RWPE1 (cell line): Measurements from ENCODE around the gene MGAT5.

Experiments
- CTCF ChIA-PET: fragments of 350-600 bp; sonication (Branson Sonifier 250); formaldehyde crosslinking; extraction: SDS; loops from one replicate; lab custom pipeline; 2021; lab: Yijun Ruan, JAX
- POLR2A ChIA-PET: fragments of 400-600 bp; formaldehyde crosslinking; extraction: SDS; loops from one replicate; lab custom pipeline; 2020; ENCODE audit warnings: antibody characterized with exemption; ENCODE audit not compliant: low non-redundant PET; lab: Yijun Ruan, JAX
- DNase-seq: peaks from one replicate; pipeline ENCODE4 v3.0.0; 2012; ENCODE audit warnings: low spot score
- H3K27ac ChIP-seq: fragments of 450-650 bp; 2 replicates; pipeline ENCODE4 v1.5.1; 2017
- TF ChIP-seq, protein P1 (sequence below): fragments of 450-650 bp; conservative IDR thresholded peaks from 2 replicates; pipeline ENCODE4 v1.5.1; 2017; ENCODE audit warnings: low read depth, mild to moderate bottlenecking

The MGAT5 gene

GRCh38 chr2:134351016-134351415, 97.1 kb downstream of the MGAT5 start:
- DNase-seq: no peak
- H3K27ac ChIP-seq: no peak overlapping the region
- ChIA-PET CTCF (no interaction called here), POLR2A (no interaction called here)
- TF ChIP-seq, protein P1, sequence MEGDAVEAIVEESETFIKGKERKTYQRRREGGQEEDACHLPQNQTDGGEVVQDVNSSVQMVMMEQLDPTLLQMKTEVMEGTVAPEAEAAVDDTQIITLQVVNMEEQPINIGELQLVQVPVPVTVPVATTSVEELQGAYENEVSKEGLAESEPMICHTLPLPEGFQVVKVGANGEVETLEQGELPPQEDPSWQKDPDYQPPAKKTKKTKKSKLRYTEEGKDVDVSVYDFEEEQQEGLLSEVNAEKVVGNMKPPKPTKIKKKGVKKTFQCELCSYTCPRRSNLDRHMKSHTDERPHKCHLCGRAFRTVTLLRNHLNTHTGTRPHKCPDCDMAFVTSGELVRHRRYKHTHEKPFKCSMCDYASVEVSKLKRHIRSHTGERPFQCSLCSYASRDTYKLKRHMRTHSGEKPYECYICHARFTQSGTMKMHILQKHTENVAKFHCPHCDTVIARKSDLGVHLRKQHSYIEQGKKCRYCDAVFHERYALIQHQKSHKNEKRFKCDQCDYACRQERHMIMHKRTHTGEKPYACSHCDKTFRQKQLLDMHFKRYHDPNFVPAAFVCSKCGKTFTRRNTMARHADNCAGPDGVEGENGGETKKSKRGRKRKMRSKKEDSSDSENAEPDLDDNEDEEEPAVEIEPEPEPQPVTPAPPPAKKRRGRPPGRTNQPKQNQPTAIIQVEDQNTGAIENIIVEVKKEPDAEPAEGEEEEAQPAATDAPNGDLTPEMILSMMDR: no peak

DNA sequence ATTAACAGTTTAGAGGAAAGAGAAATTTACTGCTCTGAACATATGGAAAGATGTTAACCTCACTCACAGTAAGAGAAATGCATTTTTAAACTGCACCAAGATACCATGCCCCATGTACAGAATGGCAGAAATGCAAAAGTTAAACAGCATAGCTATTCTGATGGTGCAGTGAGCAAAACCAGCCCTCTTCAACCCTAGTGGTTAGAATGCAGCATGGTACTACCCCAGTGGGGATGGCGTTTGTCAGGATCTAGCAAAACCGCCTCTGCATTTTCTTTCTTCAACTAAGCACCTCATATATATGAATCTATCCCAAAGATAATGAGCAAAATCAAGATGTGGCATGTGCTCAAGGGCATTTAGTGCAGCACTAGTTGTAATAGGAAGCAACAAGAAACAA, 98.0 kb downstream of the MGAT5 start:
- ChIA-PET CTCF (interaction anchor here (1.3 kb wide), 1 partner anchor 46 kb away, joined by 3 read pairs; no protein-coding TSS in a partner anchor), POLR2A (no interaction called here)
- no peak for DNase-seq
- TF ChIP-seq, protein P1: no peak
- no peak overlapping the region for H3K27ac ChIP-seq

DNA sequence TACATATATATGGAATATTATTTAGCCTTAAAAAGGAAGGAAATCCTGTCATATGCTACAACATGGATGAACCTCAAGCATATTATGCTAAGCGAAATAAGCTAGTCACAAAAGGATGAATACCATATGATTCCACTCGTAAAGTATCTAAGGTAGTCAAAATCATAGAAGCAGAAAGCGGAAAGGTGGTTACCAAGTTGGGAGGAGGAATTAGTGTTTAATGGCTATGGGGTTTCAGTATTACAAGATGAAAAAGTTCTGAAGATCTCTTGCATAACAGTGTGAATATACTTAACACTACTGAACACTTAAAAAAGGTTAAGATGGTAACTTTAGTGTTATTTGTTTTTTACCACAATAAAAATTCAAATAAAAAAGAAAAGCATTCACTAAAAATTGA, 99.0 kb downstream of the MGAT5 start:
- ChIA-PET POLR2A (no interaction called here), CTCF (no interaction called here)
- no peak overlapping the region for H3K27ac ChIP-seq
- TF ChIP-seq, protein P1: no peak
- DNase-seq: no peak

DNA sequence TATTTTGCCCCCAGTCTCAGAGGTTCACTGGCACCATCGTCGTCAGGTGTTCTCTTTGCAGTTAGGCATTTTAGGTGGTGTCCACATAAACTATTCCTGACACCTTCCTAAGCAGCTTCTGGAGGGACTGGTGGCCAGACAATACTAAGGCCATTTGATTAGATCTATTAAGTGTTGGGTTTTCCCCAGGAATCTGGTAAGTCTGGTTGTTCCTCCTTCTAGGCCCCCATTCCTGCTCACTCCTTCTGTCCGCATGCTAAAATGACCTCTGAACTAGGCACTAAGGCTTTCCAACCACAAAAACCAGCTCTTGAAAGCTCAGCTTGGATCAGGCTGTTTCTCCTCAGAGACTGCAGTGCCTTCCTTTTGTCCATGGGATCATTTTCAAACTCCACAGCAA, 100.7 kb downstream of the MGAT5 start:
- POLR2A ChIA-PET: no interaction called here

GRCh38 chr2:134357814-134358213, 103.9 kb downstream of the MGAT5 start:
- TF ChIP-seq, protein P1: no peak
- CTCF ChIA-PET: no interaction called here
- no peak overlapping the region for H3K27ac ChIP-seq
- POLR2A ChIA-PET: no interaction called here
- no peak for DNase-seq

More for the DNA sequence above, 100.7 kb downstream of the MGAT5 start:
- TF ChIP-seq, protein P1: no peak
- no peak overlapping the region for H3K27ac ChIP-seq
- CTCF ChIA-PET: interaction anchor here (0.6 kb wide), 1 partner anchor 182 kb away, joined by 4 read pairs; no protein-coding TSS in a partner anchor
- no peak for DNase-seq

DNA sequence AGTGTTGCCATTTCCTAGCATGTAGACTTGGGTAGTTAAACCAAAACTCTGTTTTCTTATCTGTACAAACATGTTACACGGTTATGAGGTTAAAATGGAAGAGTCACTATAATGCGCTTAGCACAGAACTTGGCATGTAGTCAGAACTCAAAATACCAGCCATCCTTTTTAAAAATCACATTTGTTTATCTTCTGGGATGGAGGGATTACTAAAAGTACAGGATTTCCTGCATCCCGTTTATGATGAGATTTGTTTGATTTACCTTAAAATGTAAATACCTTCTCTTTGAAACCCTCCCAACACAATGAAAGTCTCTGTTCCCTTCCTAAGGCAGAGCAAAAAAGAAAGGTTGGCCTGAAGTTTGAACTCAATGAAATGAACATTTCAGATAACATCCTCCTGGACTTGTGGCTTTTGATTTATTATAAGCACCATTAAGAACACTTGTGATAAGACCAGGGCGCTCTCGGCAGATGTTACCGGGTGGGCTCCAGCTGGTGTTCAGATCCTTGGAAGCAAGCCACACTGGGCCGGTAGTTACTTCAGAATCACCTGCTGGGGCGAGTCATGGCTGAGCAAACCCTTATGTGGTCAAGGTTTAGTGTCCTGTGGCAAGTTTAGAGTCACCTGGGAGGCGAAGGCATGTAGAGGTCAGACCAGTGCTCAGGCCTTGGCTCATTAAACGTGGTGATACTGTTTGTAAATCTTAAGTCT, 105.7 kb downstream of the MGAT5 start:
- H3K27ac ChIP-seq: no peak overlapping the region
- DNase-seq: no peak
- CTCF ChIA-PET: interaction anchor here (0.6 kb wide), 1 partner anchor 651 kb away, joined by 5 read pairs; no protein-coding TSS in a partner anchor
- POLR2A ChIA-PET: no interaction called here
- TF ChIP-seq, protein P1: no peak
